ENCODE results near the gene MAST3.

MAST3 gene

DNA sequence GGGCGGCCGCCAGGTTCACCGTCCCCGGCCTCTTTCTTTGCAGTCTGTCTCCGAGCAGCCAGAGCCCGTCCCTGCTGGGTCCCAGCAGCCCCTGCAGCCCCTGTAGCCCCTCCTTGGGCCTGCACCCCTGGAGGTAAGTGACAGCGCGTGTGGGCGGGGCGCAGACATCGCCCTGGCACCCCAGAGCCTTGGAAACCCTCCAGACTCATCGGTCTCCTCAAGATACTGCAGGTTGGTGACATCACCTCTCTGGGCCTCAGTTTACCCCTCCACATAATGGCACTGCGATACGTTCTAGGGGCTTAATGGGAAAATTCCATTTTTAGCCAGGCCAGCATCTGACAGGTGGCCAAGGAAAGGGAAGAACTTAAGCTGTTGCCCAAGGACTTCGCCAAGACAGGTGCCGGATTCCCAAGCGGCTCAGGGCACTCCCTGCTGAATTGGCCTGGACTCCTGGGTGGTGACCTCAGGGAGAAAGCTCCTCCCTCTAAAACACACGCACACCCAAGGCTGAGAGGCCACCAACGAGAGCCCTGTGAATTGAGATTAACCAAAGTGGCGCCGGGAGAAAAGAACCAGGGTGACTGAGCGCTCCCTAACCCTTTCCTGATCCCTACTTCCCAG is 13.1 kb downstream of the MAST3 start:
- in situ Hi-C loops (cut with HindIII; ENCODE audit: low sequenced_read_pairs): no loop called here

DNA sequence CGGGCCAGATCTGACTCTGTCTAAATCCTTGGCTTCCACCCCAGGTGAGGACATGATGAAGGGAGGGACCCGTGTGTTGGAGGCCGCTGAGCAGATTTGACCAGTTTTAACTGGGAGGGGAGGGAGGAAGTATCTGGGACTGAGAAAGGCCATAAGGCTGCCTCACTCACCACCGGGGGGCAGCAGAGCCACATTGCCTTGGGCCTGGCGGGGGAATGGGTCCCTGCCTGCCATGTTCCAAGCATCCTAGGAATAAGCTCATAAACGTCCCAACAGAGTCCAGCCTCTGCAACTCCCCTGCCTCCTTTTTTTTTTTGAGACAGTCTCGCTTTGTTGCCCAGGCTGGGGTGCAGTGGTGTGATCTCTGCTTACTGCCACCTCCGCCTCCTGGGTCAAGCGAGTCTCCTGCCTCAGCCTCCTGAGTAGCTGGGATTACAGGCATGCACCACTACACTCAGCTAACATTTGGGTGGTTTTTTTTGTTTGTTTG is 15.5 kb downstream of the MAST3 start:
- in situ Hi-C loops (cut with HindIII; ENCODE audit: low sequenced_read_pairs): no loop called here

DNA sequence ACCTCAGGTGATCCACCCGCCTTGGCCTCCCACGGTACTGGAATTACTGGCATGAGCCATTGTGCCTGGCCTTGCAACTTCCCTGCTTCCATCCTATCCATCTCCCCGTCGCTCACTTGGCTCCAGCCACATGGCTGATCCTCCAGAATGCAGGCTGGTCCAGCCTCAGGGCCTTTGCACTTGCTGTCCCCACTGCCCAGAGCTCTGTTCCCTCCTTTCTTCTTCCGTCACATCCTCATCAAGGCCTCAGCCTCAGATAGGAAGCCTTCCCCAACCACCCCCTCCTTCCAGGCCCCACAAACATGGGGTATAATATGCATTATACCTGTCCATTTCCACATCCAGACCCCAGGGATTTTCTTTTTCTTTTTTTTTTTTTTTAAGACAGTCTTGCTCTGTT is 16.2 kb downstream of the MAST3 start:
- in situ Hi-C loops (cut with HindIII; ENCODE audit: low sequenced_read_pairs): no loop called here

DNA sequence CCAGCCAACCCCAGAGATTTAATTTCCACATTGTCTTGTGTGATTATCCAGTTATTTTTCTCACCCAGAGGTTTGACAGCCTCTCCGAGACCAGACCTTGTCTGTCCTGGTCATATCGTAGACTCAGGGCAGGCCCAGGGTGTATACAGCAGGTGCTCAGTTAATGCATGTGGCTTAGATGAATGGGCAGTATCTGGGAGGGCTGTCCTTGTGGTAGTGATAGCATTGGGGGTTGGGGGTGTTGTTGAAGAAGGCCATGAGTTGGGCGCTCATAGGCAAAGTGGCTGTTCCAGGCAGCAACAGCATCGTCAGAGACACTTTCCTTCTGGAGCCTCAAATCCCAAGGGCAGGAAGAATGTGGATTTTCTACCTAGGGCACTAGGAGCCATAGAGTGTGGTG is 16.9 kb downstream of the MAST3 start:
- in situ Hi-C loops (cut with HindIII; ENCODE audit: low sequenced_read_pairs): no loop called here

DNA sequence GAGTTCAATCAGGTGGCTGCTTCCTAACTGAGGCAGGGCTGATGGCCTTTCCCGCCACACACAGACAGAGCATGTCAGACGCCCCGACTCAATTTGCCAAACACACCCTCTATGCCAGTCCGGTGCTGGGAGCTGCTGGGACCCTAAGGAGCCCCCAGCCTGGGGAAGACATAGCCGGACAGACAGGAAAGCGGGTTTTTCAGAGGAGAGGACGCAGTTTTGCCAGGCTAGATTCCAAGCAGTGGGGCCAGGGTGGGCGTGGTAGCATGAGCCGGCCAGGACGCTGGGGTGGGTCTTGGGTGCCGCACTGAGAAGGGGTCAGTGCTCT is 19.8 kb downstream of the MAST3 start:
- in situ Hi-C loops (cut with HindIII; ENCODE audit: low sequenced_read_pairs): no loop called here

DNA sequence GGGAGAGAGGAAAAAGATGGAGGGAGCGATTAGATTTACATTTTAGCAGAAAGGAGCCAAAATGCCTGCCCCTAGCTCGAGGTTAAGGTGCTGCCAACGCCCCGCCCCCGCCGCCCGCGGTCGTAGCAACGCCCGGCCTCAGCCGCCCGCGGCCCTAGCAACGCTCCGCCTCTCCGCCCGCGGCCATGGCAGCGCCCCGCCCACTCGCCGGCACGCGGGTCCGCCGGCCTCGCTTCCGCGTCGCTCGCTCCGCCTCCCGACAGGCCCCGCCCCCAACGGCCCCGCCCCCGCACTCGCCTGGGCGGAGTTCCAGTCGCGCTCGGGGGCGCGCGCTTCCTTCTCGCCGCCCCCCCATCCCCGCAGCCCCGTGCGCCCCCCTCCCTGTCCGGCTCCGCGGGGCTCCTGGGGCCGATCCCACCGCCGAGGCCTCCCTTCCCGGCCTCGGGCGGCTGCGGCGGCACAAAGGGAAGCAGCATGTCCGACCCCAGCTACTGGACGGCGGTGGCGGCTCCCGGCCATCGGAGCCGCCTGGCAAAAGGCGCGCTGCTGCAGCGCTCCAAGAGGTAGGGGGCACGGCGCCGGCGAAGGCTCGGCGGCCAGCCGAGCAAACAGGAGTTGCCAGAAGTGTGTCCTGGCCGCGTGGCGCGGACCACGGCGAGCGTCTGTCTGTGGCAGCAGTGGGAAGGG is 20.3 kb downstream of the MAST3 start:
- in situ Hi-C loops (cut with HindIII; ENCODE audit: low sequenced_read_pairs): no loop called here

DNA sequence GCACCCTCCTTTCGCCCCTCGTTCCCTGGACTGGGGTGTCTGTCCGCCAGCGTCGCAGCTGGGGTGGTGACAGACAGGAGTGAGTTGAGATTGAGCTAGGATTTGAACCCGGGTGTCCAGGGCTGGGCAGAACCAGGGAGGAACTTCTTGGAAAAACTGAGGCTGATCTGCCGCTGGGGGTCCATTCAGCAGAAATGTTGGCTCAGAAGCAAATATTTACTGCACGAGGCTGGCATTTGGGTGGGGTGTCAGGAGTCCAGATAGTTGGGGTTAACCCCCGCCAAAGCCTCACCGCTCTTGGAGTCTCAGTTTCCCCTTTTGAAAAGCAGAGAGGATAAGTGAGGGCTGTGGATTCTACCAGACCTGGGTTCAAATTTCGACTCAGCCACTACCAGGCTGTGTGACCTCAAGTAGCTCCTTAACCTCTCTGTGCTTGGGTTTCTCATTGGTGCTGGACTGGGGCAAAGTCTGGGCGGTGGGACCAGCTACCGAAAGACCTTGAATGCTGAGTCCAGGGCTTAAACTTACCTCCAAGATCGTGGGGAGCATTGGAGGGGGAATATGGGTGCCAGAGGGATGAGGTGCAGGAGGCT is 20.9 kb downstream of the MAST3 start:
- in situ Hi-C loops (cut with HindIII; ENCODE audit: low sequenced_read_pairs): no loop called here

DNA sequence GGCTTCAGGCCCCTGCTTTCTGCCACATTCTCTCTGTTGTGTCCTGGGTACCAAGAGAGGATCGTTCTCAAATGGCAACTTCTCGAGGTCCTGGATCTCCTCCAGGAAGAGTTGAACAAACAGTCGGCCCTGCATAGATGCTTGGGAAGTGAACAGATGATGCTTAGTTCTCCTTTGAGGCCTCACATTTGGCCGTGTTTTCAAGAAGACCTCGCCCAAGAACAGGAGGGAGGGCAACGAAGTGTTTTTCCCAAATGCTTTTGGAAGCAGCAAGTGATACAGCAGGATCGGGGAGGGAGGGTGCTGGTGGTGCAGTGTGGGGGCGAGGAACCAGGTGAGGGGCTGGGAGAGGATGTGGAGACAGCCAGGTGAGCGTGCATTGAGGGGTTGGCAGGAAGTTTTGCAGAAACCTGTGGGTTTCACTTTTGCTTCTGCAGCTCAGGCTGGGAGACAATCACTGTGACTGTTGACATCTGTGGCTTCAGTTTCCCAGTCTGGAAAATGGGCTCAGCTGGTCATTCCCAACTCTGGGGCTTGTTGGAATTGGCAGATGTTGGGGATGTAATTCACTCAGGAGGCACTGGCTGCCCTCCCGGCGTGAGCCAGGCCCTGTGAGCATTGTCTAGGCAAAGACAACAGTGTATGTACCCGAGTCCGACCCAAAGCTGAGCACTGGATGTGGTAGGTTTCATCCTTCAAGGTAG is 21.6 kb downstream of the MAST3 start:
- in situ Hi-C loops (cut with HindIII; ENCODE audit: low sequenced_read_pairs): no loop called here

DNA sequence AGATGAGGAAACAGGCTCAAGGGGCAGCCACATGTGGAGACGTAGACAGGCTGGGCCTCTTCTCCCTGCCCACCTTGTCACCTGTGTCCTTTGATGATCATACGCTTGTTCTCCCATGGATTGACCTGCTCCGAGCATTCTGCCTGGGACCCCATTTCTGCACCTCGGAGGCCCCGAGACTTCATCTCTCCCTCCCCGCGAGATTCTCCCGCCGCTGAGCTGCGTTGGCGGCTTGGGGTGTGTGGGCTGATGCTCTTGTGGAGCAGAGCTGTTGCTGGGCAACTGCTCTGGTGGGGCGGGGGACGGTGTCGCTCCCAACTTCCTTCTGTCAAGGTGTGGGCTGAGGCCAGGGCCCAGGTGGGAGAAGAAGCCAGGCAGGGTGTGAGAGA is 22.1 kb downstream of the MAST3 start:
- in situ Hi-C loops (cut with HindIII; ENCODE audit: low sequenced_read_pairs): no loop called here

DNA sequence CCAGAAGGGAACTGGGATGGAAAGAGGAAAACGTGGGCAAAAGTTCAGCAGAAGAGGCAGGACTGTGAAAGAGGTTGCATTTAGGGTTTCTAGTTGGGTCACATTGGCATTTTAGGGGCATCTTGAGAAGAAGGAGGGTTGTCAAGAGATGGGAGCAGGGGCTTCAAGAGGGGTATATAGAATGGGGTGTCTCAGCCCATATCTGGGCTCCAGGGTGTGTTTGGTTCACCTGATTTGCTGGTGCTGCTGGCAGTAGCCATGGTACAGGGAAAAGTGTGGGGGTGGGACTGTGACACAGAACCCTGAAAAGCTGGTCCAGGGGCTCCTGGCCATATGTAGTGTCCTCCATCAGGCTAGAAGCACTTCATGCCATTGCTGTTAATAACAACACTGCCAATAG is 22.5 kb downstream of the MAST3 start:
- in situ Hi-C loops (cut with HindIII; ENCODE audit: low sequenced_read_pairs): no loop called here

DNA sequence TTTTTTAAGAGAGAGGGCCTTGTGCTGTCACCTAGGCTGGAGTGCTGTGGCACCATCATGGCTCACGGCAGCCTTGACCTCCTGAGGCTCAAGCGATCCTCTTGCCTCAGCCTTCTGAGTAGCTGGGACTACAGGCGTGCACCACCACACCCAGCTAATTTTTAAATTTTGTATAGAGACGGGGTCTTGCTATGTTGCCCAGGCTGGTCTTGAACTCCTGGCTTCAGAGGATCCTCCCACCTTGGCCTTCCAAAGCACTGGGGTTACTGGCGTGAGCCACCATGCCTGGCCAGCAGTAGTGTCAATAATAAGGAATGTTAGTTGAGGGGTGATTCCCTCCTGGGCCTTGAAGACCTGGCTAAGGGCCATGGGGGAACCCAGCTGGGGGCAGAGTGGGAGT is 23.6 kb downstream of the MAST3 start:
- in situ Hi-C loops (cut with HindIII; ENCODE audit: low sequenced_read_pairs): no loop called here

DNA sequence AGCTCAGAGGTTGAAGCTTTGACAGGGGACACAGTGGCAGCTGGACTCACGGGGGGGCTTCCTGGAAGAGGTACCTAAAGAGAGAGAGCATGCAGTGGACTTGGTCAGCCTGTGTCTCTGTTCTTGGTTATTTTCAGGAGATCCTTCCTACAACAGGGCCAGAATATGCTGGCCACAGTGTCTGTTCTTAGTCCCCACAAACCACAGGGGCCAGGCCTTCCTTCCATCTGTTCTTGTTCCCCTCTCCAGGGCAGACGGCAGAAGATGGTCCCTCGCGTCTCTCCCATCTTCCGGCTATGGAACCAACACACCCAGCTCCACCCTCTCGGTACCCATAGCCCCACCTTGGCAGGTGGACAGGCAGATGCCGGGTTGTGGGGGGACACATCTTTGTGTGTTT is 24.8 kb downstream of the MAST3 start:
- in situ Hi-C loops (cut with HindIII; ENCODE audit: low sequenced_read_pairs): no loop called here

DNA sequence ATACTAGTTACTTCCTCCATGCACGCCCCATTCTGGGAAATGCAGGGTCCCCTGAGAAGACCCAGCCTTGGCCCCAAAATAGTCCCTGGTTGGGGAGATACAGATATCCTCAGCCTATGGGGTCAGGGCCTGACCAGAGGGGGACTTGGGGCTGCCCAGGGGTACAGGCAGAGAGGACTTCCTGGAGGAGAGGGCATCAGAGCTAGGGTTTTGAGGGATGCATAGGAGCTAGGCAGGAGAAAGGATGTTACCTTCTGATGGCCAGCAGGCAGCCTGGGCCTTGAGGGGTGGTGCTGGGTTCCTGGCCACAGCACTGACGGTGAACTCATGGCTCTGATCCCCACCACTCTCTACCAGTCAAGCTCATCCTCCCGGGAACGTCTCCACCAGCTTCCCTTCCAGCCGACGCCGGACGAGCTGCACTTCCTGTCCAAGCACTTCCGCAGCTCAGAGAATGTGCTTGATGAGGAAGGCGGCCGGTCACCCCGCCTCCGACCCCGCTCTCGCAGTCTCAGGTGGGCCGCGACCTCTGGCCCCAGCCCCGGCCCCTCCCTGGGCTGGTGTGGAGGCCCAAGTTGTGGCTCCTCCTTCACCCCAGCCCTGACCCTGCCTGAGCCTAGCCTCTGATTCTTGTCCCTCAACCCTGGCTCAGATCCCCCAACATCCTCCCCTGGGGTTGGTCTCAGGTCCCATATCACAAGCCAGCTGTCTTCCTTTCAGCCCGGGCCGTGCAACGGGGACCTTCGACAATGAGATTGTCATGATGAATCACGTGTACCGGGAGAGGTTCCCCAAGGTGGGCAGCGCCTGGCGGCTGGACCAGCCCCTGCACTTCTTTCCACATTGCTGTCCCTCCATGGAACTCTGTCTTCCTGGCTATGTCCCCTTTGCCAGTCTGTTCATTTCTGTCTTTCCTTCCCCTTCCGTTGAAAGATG is 25.6 kb downstream of the MAST3 start:
- in situ Hi-C loops (cut with HindIII; ENCODE audit: low sequenced_read_pairs): no loop called here

DNA sequence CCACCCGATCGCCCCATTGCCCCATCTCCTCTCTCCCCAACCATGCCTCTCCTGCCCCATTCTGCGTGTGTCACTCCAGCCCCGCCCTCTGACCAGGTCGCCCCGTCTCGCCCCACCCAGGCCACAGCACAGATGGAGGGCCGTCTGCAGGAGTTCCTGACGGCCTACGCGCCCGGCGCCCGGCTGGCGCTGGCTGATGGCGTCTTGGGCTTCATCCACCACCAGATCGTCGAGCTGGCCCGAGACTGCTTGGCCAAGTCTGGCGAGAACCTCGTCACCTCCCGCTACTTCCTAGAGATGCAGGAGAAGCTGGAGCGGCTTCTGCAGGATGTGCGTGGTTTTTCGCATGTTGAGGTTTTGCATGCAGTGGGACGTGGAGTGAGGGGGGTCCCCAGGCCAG is 26.2 kb downstream of the MAST3 start:
- in situ Hi-C loops (cut with HindIII; ENCODE audit: low sequenced_read_pairs): no loop called here

DNA sequence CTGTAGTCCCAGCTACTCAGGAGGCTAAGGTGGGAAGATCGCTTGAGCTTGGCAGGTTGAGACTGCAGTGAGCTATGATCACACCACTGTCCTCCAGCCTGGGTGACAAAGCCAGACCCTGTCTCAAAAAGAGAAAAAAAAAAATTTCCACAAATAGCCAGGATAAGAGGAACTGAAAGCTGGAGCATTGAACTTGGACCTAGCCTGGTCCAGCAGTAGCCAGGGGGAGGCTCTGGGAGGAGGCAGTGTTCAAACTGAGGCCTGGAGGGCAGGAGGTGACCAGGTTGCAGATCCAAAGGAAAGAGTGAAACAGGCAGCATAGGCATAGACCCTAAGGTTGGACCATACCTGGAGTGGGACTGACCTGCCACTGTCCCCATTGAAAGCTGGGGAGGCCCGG is 28.5 kb downstream of the MAST3 start:
- in situ Hi-C loops (cut with HindIII; ENCODE audit: low sequenced_read_pairs): no loop called here

DNA sequence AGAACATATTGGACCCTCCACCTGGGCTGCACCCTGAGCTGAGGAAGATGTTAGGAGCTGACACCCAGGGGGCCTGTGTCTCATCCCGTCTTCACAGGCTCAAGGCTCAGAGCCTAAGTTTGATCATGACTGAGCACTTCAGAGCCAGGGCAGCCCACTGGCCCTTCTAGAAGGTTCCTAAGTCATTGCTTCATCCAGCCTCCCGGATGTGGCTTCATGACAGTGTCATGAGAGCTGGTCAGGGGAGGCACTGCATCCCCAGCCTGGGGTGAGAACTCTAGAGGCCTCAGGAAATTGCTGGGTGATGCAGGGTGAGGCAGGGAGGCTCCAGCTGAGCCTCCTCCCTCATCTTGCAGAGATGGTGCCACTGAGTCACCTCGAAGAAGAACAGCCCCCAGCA is 30.5 kb downstream of the MAST3 start:
- in situ Hi-C loops (cut with HindIII; ENCODE audit: low sequenced_read_pairs): no loop called here

DNA sequence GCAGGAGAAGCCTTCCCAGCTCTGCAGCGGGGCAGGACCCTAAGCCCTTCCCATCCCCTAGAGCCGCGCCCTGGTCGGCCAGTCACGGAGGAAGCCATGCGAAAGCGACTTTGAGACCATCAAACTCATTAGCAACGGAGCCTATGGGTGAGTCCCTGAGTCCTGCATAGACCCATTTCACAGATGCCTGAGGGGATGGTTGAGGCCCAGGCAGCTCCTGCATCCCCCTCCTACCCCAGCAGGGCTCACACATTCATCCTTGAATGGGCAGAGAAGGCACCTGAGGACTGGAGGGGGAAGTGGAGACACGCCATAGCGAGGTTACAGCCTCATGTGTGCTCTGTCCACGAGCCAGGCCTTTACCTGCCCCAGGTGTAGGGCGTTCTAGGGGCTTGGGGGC is 31.2 kb downstream of the MAST3 start:
- in situ Hi-C loops (cut with HindIII; ENCODE audit: low sequenced_read_pairs): no loop called here

DNA sequence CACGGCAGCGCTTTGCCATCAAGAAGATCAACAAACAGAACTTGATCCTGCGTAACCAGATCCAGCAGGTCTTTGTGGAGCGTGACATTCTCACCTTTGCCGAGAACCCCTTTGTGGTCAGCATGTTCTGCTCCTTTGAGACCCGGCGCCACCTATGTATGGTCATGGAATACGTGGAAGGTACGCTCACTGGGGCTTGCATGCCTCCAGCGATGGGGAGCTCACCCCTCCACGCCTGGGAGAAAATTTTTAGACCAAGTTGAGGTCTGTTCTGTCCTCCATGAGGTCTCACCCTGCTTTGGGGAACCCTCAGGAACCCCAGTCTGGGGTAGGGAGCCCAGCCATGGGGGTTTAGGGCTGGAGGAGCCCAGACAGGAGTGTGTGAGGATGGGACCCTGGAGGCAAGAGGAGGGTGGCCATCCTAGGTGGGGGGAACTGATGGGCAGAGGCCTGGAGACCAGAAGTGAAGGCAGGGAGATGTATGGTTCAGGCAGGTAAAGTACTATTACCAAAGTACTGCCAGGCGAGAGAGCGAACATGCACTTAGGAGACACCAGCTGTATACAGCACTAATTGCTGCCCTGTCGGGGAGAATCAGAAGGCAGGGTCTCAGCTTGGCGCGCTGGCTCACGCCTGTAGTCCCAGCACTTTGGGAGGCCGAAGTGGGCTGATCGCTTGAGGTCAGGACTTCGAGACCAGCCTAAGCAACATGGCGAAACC is 33.1 kb downstream of the MAST3 start:
- in situ Hi-C loops (cut with HindIII; ENCODE audit: low sequenced_read_pairs): no loop called here

DNA sequence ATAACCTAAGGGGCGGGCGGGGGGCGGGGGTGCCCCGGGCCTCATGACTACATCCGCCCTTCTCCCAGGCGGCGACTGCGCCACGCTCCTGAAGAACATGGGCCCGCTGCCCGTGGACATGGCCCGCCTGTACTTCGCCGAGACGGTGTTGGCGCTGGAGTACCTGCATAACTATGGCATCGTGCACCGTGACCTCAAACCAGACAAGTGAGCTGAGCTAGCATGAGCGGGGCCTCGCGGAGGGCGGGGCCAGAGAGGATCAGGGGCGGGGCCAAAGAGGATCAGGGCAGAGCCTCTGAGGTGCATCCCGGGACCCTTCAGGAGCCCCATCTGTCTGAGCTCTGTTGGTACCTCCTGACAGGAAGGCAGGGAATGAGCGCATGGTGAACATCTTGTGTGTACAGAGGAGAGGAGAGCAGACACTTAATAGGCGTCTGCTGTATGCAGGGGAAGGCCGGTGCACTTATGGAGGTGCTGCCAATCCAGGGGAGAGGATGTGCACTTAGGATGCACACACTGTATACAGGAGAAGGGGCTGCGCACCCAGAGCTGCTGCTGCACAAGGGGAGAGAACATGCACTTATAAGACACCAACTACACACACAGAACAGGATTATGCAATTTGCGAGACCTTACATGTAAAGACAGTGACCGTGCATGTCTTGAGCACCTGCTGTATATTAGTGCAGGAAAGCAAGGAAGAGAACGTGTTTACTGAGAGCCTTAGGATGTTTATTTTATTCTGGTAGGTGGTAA is 34.4 kb downstream of the MAST3 start:
- in situ Hi-C loops (cut with HindIII; ENCODE audit: low sequenced_read_pairs): no loop called here
